Nephron (organoid): Measurements from ENCODE around the gene SIRPG.

Source experiments
- H3K27ac Mint-ChIP-seq, 3 experiments: 2 replicates each; pipeline ENCODE4 v1.8.0; 2020; ENCODE audit warnings: mixed read lengths in 3 of 3, mild to moderate bottlenecking in 2 of 3, moderate library complexity in 1 of 3
- H3K27me3 Mint-ChIP-seq: 2 replicates; pipeline ENCODE4 v1.8.0; 2021; ENCODE audit warnings: low read depth, mild to moderate bottlenecking, moderate library complexity, mixed read lengths
- H3K36me3 Mint-ChIP-seq: 2 replicates; pipeline ENCODE4 v1.8.0; 2020; ENCODE audit warnings: low read depth, mixed read lengths
- H3K4me1 Mint-ChIP-seq: 2 replicates; pipeline ENCODE4 v1.8.0; 2020; ENCODE audit warnings: mixed read lengths
- H3K4me3 Mint-ChIP-seq, 3 experiments: 2 replicates each; pipeline ENCODE4 v1.8.0; 2020; ENCODE audit warnings: mild to moderate bottlenecking in 3 of 3, mixed read lengths in 3 of 3, moderate library complexity in 2 of 3
- H3K9me3 Mint-ChIP-seq: 2 replicates; pipeline ENCODE4 v1.8.0; 2020; ENCODE audit warnings: mixed read lengths
- CTCF ChIP-seq, 3 experiments: fragments of 200-600 bp; sonication (generic); IDR thresholded peaks; one replicate each; pipeline ENCODE4 v1.5.0; 2021; ENCODE audit warnings: antibody characterized with exemption in 3 of 3; ENCODE audit not compliant: unreplicated experiment in 3 of 3

SIRPG gene

GRCh38 chr20:1637226-1637625 is 20.4 kb downstream of the SIRPG start:
- peaks cover 5% of the 10 kb centered on the region for H3K27me3 Mint-ChIP-seq
- no peak for TF ChIP-seq CTCF (IDR thresholded peaks at IDR 0.05; ENCODE audit: unreplicated experiment in 3 of 3)
- H3K9me3 Mint-ChIP-seq = peaks cover 11% of the 10 kb centered on the region
- H3K27ac Mint-ChIP-seq = no peak overlapping the region
- no peak overlapping the region for H3K4me3 Mint-ChIP-seq
- H3K36me3 Mint-ChIP-seq = no peaks in the 10 kb centered on the region
- no peaks in the 10 kb centered on the region for H3K4me1 Mint-ChIP-seq

GRCh38 chr20:1636621-1637020 is 21.0 kb downstream of the SIRPG start:
- no peaks in the 10 kb centered on the region for H3K4me1 Mint-ChIP-seq
- no peak overlapping the region for H3K4me3 Mint-ChIP-seq
- peaks cover 5% of the 10 kb centered on the region for H3K27me3 Mint-ChIP-seq
- H3K9me3 Mint-ChIP-seq = peaks cover 11% of the 10 kb centered on the region
- no peak overlapping the region for H3K27ac Mint-ChIP-seq
- no peaks in the 10 kb centered on the region for H3K36me3 Mint-ChIP-seq
- no peak for TF ChIP-seq CTCF (IDR thresholded peaks at IDR 0.05; ENCODE audit: unreplicated experiment in 3 of 3)

GRCh38 chr20:1635291-1635979 is 22.1 kb downstream of the SIRPG start:
- no peak for TF ChIP-seq CTCF (IDR thresholded peaks at IDR 0.05; ENCODE audit: unreplicated experiment in 3 of 3)
- Mint-ChIP-seq H3K36me3 (no peaks in the 10 kb centered on the region), H3K27me3 (peaks cover 5% of the 10 kb centered on the region), H3K9me3 (peaks cover 7% of the 10 kb centered on the region), H3K4me3 (no peak overlapping the region), H3K27ac (no peak overlapping the region), H3K4me1 (no peaks in the 10 kb centered on the region)

- Mint-ChIP-seq H3K36me3 (no peaks in the 10 kb centered on the region), H3K27ac (no peak overlapping the region), H3K4me3 (no peak overlapping the region), H3K9me3 (peaks cover 3% of the 10 kb centered on the region), H3K27me3 (peaks cover 5% of the 10 kb centered on the region), H3K4me1 (no peaks in the 10 kb centered on the region)
- TF ChIP-seq CTCF (IDR thresholded peaks at IDR 0.05; ENCODE audit: unreplicated experiment in 3 of 3) = no peak
These were observed 24.0 kb downstream of the SIRPG start for GRCh38 chr20:1633535-1633934.

GRCh38 chr20:1632178-1632577 is 25.4 kb downstream of the SIRPG start:
- Mint-ChIP-seq H3K36me3 (no peaks in the 10 kb centered on the region), H3K27ac (no peak overlapping the region), H3K4me1 (no peaks in the 10 kb centered on the region), H3K9me3 (peaks cover 3% of the 10 kb centered on the region), H3K4me3 (no peak overlapping the region), H3K27me3 (peaks cover 5% of the 10 kb centered on the region)
- no peak for TF ChIP-seq CTCF (IDR thresholded peaks at IDR 0.05; ENCODE audit: unreplicated experiment in 3 of 3)
